Lower leg skin (tissue), 3 donors: ENCODE measurements around the gene CFDP1.

Source experiments
- CTCF ChIP-seq, 3 donors: fragments of 450-650 bp; IDR thresholded peaks; one replicate each; pipeline ENCODE4 v1.5.1; 2016; ENCODE audit warnings: antibody characterized with exemption in 3 of 3, mild to moderate bottlenecking in 3 of 3, moderate library complexity in 2 of 3
- POLR2A ChIP-seq, 2 donors: fragments of 450-650 bp; IDR thresholded peaks; one replicate each; pipeline ENCODE4 v1.6.1; 2016 to 2017; ENCODE audit warnings: antibody characterized with exemption in 2 of 2, mild to moderate bottlenecking in 1 of 2, moderate library complexity in 1 of 2

- no peak for TF ChIP-seq CTCF (IDR thresholded peaks at IDR 0.05)
- no peak for TF ChIP-seq POLR2A (IDR thresholded peaks at IDR 0.05)
Measured at GRCh38 chr16:75312875-75313274, 120.4 kb downstream of the CFDP1 start.
